Fibroblast of villous mesenchyme (primary cell): ENCODE data around the gene SLC10A2. TPM values are rescaled to one million over a fixed set of nuclear protein-coding genes. Genes with fewer than 3 reads are reported as not detected.

Source experiments
- DNase-seq: peaks from one replicate; pipeline ENCODE4 v3.0.0-alpha.2; 2010; ENCODE audit warnings: low read depth
- H3K4me3 ChIP-seq: 2 replicates; pipeline ENCODE4 v1.5.1; 2011; ENCODE audit warnings: low read depth, mild to moderate bottlenecking, low read length
- total RNA-seq: library from RNA; depleted of rRNA; stranded (reverse); fragments of >200 nt; gene quantifications from 2 replicates; pipeline ENCODE4 v1.2.3, GENCODE V29; 2012
- TF ChIP-seq, protein P1 (sequence below): IDR thresholded peaks from 2 replicates; pipeline ENCODE4 v1.5.1; 2012; ENCODE audit warnings: low read depth, mild to moderate bottlenecking, low read length; ENCODE audit not compliant: insufficient read depth

The SLC10A2 gene
- total RNA-seq, 1 donor, result not detected

DNA sequence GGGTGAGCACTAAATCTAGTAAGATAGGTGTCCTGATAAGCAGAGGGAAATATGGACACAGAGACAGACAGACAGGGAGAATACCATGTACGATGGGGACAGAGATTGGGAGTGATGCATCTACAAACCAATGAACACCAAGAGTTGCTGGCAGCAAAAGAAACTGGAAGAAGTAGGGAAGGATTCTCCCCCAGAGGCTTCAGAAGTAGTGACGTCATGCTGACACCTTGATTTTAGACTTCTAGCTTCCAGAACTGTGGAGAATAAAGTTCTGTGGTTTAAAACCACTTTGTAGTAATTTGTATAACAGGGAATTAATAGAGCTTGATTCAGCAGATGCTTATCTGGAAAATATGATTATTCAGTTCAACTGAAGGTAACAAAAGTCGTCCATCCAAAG is 66.1 kb downstream of the SLC10A2 start:
- no peak for DNase-seq
- no peak overlapping the region for H3K4me3 ChIP-seq
- TF ChIP-seq, protein P1, sequence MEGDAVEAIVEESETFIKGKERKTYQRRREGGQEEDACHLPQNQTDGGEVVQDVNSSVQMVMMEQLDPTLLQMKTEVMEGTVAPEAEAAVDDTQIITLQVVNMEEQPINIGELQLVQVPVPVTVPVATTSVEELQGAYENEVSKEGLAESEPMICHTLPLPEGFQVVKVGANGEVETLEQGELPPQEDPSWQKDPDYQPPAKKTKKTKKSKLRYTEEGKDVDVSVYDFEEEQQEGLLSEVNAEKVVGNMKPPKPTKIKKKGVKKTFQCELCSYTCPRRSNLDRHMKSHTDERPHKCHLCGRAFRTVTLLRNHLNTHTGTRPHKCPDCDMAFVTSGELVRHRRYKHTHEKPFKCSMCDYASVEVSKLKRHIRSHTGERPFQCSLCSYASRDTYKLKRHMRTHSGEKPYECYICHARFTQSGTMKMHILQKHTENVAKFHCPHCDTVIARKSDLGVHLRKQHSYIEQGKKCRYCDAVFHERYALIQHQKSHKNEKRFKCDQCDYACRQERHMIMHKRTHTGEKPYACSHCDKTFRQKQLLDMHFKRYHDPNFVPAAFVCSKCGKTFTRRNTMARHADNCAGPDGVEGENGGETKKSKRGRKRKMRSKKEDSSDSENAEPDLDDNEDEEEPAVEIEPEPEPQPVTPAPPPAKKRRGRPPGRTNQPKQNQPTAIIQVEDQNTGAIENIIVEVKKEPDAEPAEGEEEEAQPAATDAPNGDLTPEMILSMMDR, result no peak

DNA sequence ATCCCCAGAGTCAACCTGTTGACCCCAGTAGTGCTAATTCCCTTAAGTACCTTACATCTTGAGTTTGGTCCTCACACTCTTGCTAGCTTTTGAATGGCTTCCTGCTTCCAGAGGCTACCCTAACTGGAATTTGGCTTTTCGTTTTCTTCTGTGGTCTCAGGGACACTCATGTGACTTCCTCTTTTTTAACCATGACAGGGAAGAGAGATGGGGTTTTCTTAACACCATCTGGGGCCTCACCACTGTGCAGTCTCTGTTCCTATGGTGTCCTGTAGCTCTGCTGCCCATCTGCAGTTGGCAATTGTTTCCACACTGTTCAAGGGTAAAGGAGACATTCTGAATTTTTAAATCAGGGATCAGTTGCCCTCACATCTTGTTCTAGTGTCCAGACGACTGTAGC is 66.7 kb downstream of the SLC10A2 start:
- TF ChIP-seq, protein P1, result no peak
- H3K4me3 ChIP-seq, result no peak overlapping the region
- no peak for DNase-seq

Other genes with a start within 250 kb of the SLC10A2 start
- 67.3 and 94.1 TPM in 2 replicates for gene ERCC5, start 220.4 kb downstream of the SLC10A2 start, total RNA-seq